GM18498 (cell line): ENCODE measurements around the gene ATP8B4.

Experiments used
- ATAC-seq: cut with Tn5 transposase; IDR thresholded peaks from one replicate; pipeline ENCODE4 v1.9.1; 2021; ENCODE audit warnings: mild to moderate bottlenecking, moderate library complexity; ENCODE audit not compliant: unreplicated experiment

Gene ATP8B4

DNA sequence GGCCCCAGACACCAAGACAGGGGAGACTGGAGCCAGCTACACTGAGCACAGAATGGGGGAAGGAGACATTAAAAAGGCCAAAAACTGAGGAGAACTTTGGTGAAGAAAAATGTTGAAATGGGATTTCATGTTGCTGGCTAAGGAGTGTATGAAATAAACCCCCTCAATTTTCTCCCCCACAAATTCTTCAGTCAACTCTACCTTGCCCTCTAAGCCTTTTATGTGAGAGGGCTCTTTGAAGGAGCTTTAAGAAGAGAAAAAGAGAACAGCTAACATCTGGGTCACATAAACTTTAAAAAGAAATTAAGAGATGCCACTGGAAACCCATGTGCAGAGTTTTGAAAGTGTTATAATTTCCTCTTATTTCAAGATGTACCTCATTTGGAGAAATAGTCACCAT, 88.6 kb downstream of the ATP8B4 start:
- ATAC-seq, result no peak

DNA sequence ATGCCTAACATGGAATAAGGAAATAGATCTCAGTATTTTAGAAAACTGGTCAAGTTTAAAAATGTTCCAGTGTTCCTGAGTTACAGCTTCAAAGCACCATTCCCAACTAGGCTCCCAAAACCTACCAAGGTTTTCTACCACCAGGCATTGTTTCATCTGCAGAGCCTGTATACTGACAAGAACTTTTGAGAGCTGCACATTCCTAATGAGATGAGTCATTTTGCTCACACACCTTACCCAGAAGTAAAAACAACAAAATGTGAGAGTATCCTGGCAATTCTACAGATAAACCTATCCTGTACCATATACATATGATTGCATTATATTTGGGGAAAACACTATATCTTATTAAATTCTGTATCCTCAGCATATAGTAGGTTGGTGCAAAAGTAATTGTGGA, 90.7 kb downstream of the ATP8B4 start:
- ATAC-seq, result no peak

DNA sequence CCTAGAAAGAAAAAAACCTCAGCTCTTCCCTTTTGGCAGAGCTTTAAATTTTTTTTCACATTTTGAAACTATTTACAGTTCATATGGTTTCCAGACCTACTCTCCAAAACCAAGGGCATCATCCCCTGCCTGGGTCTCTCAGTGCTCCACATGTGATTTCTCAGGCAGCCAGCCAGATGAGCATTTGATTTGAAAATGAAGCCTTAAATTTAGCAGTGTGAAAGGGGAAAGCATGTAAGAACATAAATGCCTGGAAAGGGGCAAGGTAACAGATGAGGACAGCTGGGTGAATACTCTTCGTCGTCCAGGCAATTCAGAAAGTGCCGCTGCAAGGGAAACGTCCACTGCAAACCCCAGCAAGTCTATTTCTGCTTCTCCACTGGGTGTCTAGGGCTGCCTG, 94.8 kb downstream of the ATP8B4 start:
- no peak for ATAC-seq

DNA sequence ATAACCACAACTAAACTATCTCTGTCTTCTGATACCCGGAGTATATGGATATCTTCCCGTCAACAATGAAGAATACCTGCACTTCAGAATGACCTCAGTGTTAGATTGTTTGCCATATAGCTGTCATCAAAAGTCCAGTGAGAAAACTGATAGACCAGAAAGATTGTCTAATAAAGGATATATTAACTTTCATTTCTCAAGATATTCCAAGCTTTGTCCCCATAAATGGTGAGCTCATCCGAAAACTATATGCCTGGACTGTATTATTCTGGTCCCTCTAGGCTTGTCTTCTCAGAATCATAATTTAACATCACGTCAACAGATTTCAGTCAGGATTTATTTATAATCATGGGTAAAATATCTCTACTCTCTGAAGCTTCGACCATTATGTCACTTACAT, 100.5 kb downstream of the ATP8B4 start:
- no peak for ATAC-seq

DNA sequence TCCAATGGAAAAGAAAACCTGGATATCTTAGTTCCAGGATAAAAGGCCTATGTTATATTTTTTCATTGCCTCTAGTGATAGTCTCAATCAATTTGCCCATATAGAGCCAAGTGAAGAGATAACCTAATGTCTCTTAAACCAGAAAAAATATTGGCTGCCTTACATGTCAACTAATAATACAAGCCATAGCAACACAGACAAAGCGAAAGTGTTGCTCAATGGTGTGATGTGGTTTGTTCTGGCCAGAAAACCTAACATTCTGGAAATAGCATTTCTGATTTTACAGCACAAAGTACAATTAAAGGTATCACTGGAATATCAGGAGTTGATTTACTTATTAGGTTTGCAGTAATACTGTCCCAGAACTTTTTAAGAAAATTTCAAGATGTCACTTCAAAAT, 101.5 kb downstream of the ATP8B4 start:
- ATAC-seq, result no peak

DNA sequence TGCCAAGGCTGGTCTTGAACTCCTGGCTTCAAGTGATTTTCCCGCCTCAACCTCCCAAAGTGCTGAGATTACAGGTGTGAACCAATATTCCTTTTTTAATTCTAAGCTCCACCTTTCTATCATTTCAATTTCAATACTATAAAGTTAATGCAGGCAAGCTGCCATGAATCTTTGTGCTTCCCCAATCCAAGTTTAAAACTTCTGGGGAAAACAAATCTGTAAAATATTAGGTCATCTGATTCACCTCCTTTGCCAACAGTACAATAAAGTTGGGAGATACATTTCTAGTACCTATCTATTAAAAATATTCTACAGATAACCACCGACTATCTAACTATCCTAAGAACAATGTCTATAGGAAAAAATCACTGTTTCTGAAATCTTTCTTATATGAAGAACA, 102.1 kb downstream of the ATP8B4 start:
- ATAC-seq, result no peak

DNA sequence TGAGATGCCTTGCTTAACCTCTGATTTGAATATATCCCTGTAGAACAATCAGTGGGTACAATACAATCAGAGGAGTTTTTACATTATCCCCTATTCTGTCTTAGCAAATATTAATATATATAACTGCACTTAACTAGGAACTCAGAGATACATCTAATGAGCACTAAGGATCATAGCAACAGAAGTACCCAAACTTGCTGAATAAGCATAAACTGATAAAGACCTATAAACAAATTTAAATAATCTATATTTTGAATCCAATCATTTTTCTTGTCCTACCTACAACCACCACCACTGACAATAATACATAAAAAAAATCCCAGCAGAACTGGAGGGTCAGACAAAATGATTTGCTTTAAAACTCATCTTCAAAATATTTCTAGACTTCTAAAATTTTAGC, 106.2 kb downstream of the ATP8B4 start:
- ATAC-seq, result no peak

DNA sequence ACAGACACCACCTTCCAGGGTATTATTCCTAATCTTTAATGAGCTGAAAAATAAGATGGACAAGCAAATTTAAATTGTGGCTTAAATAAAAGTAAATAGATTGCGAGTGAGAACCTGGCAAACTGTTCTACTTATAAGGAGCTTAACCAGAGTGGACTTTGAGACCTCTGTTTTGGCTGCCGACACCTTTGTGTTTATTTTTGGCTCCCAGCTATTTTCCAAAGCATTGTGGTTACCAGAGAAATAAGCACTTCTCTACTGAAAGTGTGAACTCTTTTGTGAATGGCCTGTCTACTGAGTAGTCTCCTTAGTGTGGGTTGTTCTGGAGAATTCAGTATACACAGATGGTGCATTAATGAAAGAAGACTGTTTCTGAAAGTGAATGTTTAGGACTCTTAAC, 109.4 kb downstream of the ATP8B4 start:
- ATAC-seq, result no peak

DNA sequence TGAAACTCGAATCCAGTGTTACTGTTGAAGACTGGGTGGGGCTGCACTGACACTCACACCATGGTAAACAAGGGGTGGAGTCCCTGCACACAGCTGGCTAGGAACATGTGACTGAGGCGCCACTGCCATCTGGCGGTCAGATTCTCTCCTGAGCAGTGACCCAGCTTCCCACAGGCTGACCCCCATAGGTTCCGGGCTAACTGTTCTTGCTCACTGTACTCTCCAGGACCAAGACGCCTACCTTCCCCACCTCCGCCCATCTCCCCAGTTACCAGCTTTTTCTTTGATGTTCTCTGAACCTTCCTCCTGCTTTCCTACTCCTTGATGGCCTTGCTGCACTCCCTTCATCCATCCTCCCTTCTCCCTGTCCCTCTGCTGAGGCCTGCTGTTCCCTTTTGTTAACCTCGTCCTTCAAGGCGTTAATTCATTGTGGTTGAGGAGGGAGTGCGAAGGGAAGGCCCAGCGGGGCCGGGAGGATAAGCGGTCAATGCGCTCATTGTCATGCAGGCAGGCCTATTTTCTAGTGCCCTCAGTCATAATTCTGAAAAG, 115.2 kb downstream of the ATP8B4 start:
- ATAC-seq, result peak; percentile 100

DNA sequence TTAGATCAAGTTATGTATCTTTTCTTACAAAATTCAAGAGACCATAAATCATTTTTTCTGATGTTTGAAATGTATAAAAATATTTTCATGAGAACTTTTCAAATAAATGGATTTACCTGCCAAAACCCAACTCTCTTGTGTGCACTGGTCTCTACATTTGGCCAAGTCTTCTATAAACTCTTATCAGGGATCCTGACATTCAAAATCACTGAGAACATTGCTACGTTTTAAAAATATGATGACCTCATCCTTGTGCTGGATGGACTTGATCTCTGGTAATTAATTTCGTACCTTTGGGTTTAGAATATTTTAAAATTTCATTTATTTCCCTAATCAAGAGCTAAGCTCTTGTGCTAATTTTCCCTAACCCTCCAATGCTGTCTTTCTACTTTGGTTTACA, 127.4 kb downstream of the ATP8B4 start:
- ATAC-seq, result no peak

DNA sequence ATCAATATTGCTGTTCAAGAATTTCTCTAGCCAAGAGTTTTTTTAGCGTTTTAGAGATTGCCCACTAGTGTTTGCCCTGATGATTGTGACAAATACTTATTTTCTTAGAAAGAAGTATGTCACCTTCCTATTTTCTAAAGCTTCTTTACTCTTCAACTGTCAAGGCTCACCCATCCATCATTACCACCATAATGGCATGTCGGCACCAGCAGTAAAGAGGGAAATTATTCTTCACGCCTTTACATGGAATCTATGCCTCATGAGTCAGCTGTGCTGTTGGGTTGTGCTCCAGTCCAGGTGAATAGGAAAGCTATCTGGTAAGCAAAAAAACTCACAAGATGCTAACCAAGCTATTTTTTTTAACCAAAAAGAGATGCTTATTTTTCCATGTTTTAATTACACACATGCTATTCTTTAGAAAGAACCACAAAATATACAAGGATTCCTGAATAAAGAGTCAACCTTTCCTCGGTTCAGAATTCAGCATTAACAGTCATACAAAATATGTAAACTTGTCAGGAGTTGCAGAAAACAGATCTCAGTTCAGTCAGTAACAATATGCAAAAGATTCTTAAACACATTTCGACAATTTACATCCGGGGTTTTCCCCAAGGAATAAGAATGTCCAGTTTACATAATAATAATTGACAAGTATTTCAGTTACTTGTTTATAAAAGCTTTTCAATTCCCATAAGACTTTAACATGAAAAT, 128.0 kb downstream of the ATP8B4 start:
- no peak for ATAC-seq

DNA sequence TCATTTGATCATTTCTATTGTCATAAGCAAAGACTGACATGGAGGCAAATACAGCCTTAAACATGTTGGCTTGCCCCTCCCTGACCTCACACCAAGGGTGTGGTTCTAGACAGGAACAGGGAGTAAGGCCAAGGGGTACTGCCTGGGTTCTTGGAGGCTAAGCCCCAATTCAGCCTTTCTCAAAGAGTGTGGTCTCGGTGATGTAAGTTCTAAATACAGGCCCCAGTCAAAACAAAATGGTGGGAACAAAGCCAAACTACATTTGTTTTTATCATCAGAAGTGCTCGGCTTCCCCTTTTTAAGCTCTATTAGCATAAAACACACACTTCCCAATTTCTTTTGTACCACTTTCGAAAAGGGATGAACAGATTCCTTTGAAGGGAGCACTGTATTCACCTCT, 129.5 kb downstream of the ATP8B4 start:
- no peak for ATAC-seq

DNA sequence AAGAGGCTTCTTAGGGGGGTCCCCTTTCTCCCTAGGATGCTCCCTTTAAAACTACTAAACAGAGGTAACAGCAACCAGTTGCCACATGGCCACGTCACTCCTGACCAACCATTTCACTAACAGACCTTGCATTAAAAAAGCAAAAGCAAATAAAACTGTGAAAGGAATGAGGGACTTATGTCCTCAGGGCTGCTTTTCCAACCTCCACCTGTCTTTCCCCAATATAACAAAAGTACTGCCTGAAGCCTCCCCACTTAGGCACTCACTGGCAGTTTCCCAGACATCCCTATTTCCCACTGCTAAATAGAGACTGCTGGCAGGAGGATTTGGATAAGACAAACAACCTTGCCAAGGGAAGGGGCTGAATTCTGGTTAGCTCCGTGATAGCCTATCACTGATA, 130.3 kb downstream of the ATP8B4 start:
- no peak for ATAC-seq

DNA sequence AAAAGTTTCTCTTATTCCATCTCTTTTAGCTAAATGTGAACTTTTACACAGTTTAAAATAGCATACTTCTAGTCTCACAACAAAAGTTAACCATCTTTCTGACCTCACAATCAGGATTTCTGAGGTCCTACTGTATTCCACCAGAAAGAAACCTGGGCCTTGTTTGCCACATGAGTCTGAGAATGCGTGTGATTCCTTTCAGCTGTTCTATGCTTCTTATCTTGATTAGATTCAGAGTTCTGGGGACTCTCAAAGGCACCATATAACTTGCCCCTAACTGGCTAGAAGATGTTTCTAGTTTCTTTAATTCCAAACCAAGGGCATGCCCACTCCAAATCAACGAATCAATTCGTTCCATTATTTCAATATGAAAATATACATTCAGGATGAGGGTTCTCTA, 131.1 kb downstream of the ATP8B4 start:
- ATAC-seq, result no peak

DNA sequence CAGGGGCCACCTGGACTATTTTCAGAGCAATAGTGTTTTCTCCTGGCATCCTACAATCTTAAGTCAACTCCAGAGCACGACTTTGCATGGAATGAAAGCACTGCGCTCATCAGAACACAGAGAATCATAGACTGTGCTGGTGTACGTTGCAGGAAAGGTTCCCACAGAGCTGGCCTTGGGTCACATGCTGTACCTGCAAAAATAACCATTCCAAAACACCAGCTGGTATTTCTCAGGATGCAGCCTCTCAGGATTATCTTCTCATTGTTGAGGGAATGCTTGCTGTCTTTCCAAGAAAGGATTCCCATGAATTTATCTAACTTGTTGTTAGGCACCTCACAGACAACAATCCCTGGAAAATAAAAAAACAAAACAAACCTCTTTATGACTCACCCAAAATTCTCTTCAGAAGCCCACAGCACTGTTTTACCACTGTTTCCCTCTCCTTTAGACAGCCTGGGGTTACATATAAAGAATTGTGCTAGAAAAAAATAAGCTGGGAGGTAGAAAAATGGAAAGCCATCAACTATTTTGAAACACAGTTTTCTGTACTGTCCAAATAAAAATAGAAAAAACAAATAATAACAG, 131.7 kb downstream of the ATP8B4 start:
- ATAC-seq, result no peak

DNA sequence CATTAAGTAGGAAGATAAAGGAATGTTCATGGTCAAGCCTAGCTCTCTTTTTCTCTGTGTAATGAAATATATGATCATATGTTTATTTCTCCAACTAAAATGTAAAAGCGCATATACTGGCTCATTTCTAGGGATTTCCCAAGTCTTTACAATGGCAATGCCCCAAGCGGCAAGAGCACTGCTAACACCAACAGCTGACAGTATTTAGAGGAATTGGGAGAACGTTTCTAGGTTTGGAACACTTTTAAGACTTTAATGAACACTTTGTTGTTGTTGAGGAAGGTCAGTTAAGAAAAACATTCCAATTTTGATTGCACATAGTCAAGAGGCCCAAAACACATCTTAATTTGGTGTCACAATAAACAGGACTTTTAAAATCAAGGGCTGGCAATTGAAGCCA, 132.7 kb downstream of the ATP8B4 start:
- ATAC-seq, result no peak

DNA sequence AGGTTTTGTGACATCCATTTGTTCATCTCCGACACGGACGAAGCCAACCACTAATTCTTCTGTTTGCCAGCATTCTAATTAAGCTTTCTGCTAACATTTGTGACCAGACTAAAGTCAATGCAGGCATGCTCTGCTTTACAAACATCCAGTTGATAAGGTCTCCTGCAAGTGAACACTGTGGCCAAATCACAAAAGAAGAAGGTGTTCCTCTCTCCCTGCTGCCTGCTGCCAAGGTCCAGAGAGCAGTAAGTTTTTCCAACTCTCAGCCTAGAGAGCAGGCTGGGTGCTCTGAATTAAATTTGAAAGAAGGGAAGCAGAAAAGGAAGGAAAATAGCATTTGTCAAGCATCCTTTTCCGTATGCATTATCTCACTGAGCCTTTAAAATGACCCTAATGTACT, 133.6 kb downstream of the ATP8B4 start:
- ATAC-seq, result no peak

DNA sequence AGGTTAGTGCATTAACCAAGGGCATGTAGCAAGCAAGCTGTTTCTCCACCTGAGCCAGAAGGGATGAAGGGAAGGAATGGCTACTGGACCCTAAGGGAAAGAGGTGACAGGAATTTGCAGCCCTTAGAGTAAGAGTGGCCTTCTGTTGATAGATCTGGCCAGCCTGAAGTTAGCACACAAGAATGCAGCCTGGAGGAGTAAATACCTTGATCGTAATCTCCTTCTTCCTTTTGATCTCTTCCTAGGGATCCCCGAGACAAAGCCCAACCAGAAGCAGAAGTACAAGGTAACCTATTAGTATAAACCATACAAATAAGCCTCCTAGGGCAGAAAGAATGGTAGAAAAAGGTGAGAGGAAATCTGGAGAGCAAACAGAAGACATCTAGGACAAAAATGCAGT, 134.6 kb downstream of the ATP8B4 start:
- no peak for ATAC-seq

DNA sequence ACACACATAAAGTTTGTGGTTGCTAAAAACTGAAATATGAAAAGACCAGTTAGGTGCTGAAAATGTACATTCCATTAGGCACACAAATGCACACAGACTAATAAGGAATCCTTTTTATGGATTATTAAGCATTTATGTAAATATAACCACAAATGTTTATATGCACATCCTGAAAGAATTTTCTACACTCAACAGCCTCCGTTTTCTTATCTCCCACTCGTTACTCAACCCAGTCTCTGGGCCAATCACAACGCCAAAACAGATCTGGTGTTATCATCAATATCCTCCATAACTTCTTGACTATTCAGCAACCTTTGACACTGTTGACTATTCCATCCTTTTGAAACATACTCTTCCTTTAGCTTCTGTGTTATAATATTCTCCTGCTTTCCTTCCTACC, 136.4 kb downstream of the ATP8B4 start:
- ATAC-seq, result no peak

DNA sequence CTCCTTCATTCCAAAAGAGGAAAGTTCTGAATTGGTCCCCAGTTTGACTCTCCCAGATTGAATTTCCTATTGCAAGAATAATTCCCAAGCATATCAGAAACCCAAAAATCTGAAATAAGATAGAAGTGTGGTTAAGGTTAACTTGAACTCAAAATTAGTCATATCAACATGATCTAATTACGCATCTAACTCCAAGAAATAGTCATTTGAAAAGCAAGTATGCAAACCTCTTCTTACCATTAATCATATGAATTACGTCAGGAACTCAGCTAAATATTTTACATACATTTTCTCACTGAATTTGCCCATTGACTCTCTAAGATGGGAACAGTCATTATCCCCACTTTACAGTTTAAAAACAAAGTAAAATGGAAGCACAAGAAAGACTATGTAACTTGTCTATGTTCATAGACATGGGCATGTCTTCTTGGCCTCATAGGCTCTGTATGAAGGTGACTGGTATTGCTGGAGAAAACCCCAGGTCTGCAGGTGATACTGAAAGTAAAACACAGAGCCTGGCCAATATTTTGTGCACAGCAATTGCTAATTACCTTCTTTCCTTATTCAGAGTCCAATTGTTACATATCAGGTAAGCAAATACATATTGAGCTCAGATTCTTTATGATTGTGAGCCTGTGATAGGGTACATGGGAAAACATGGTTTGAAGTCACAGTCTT, 139.2 kb downstream of the ATP8B4 start:
- peak; percentile 47 for ATAC-seq

DNA sequence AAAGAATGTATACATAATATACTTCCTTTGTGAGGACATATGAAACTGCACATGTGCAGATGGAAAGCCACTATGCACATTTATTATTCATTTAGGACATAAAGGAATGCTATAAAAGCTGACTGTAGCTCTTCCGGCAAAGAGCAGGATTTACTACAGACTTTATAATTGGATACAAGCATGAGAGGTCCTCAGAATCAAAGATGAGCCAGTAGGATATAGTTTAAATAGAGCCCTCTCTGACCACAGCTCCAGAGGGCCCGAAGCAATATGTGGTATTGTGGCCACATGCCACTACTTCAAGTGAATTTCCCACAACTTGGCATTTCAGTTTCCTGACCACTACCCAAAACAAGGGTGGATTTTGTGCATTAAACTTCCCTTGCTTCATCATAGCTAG, 140.9 kb downstream of the ATP8B4 start:
- no peak for ATAC-seq

DNA sequence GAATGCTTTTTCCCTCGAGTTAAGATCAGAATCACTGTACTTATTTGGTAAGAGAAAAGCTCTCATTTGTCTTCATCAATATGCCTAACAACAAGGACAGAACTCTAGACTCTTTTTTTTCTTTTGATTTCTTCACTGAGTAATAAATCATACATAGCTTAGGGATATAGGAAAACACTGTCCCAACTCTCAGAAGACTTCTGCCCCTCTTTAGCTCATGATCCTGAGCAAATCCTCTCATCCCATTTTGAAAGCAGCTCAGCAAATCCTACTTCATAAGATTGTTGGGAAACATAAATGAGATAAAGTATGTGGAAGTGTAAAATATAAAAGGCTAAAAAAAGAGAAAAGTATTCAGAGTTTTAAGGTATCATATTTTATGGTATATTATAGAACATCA, 141.7 kb downstream of the ATP8B4 start:
- no peak for ATAC-seq
